Chondrocyte (in vitro differentiated cells): ENCODE data around the gene RGS6. TPM values are rescaled to one million over a fixed set of nuclear protein-coding genes. Genes with fewer than 3 reads are reported as not detected.

Source experiments
- DNase-seq: peaks from one replicate; pipeline ENCODE4 v3.0.0; 2021; ENCODE audit warnings: mixed read lengths, low spot score
- H3K27ac Mint-ChIP-seq: one replicate; pipeline ENCODE4 v1.8.0; 2021; ENCODE audit warnings: mild to moderate bottlenecking, moderate library complexity, mixed read lengths; ENCODE audit not compliant: unreplicated experiment
- H3K27me3 Mint-ChIP-seq: 2 replicates; pipeline ENCODE4 v1.8.0; 2021; ENCODE audit warnings: low read depth, mixed read lengths
- H3K36me3 Mint-ChIP-seq: 2 replicates; pipeline ENCODE4 v1.8.0; 2021; ENCODE audit warnings: low read depth, mixed read lengths
- H3K4me1 Mint-ChIP-seq: 2 replicates; pipeline ENCODE4 v1.8.0; 2021; ENCODE audit warnings: low read depth, mild to moderate bottlenecking, mixed read lengths
- H3K4me3 Mint-ChIP-seq: one replicate; pipeline ENCODE4 v1.8.0; 2021; ENCODE audit warnings: mild to moderate bottlenecking, moderate library complexity, mixed read lengths; ENCODE audit not compliant: unreplicated experiment
- H3K9me3 Mint-ChIP-seq: 2 replicates; pipeline ENCODE4 v1.8.0; 2021; ENCODE audit warnings: low read depth, mixed read lengths
- CTCF ChIP-seq: fragments of 200-600 bp; sonication (generic); IDR thresholded peaks from 2 replicates; pipeline ENCODE4 v1.5.0; 2021; ENCODE audit warnings: antibody characterized with exemption, mild to moderate bottlenecking, moderate library complexity
- total RNA-seq: library from RNA; stranded (reverse); gene quantifications from 3 replicates; pipeline ENCODE4 v1.2.1, GENCODE V29; 2021

The RGS6 gene
- total RNA-seq, 1 donor from 2014 or later = 0.12 TPM

GRCh38 chr14:72389200-72389599 lies 457.0 kb downstream of the RGS6 start:
- peaks cover 6% of the 10 kb centered on the region for H3K9me3 Mint-ChIP-seq
- DNase-seq = no peak
- no peak overlapping the region for H3K4me3 Mint-ChIP-seq
- TF ChIP-seq CTCF = no peak
- H3K27me3 Mint-ChIP-seq = peaks cover 5% of the 10 kb centered on the region
- H3K27ac Mint-ChIP-seq = no peak overlapping the region
- no peaks in the 10 kb centered on the region for H3K36me3 Mint-ChIP-seq
- H3K4me1 Mint-ChIP-seq = no peaks in the 10 kb centered on the region

GRCh38 chr14:72401101-72401625 lies 468.9 kb downstream of the RGS6 start:
- no peak overlapping the region for H3K4me3 Mint-ChIP-seq
- TF ChIP-seq CTCF = no peak
- H3K9me3 Mint-ChIP-seq = peaks cover 9% of the 10 kb centered on the region
- H3K36me3 Mint-ChIP-seq = peaks cover 1% of the 10 kb centered on the region
- no peak overlapping the region for H3K27ac Mint-ChIP-seq
- H3K4me1 Mint-ChIP-seq = peaks cover 2% of the 10 kb centered on the region
- H3K27me3 Mint-ChIP-seq = peaks cover 30% of the 10 kb centered on the region
- no peak for DNase-seq

GRCh38 chr14:72401632-72402376 lies 469.6 kb downstream of the RGS6 start:
- Mint-ChIP-seq H3K4me3 (no peak overlapping the region), H3K4me1 (peaks cover 2% of the 10 kb centered on the region), H3K27me3 (peaks cover 30% of the 10 kb centered on the region), H3K9me3 (peaks cover 7% of the 10 kb centered on the region), H3K36me3 (peaks cover 1% of the 10 kb centered on the region), H3K27ac (no peak overlapping the region)
- TF ChIP-seq CTCF = no peak
- DNase-seq = no peak

- H3K9me3 Mint-ChIP-seq = peaks cover 4% of the 10 kb centered on the region
- peaks cover 1% of the 10 kb centered on the region for H3K36me3 Mint-ChIP-seq
- no peak for DNase-seq
- H3K27me3 Mint-ChIP-seq = peaks cover 30% of the 10 kb centered on the region
- TF ChIP-seq CTCF = no peak
- H3K4me1 Mint-ChIP-seq = peaks cover 2% of the 10 kb centered on the region
- H3K4me3 Mint-ChIP-seq = no peak overlapping the region
- no peak overlapping the region for H3K27ac Mint-ChIP-seq
Measured at GRCh38 chr14:72402377-72402772, 470.1 kb downstream of the RGS6 start.

- Mint-ChIP-seq H3K27ac (no peak overlapping the region), H3K4me1 (peaks cover 2% of the 10 kb centered on the region), H3K9me3 (peaks cover 6% of the 10 kb centered on the region), H3K4me3 (no peak overlapping the region), H3K27me3 (peaks cover 26% of the 10 kb centered on the region), H3K36me3 (peaks cover 3% of the 10 kb centered on the region)
- TF ChIP-seq CTCF = no peak
- no peak for DNase-seq
Measured at GRCh38 chr14:72404106-72404774, 472.0 kb downstream of the RGS6 start.
